Activated CD4-positive, alpha-beta T cell treated with anti-CD3 and anti-CD28 coated beads, Interleukin-10, Interleukin-2, amounts not matched to agents 100 ng/mL and 50 ng/mL, durations not matched to agents 16 hours and 8 hours (primary cell): ENCODE measurements around the gene GRID1.
A peak's percentile ranks its signal among the peaks of the same experiment; 100 is the strongest.
"Not testable (repeated sequence)": the region's sequence is repeated elsewhere in the genome, so short reads cannot be mapped to it uniquely, and the experiment has no call there.

Source experiments
- DNase-seq: peaks from one replicate; pipeline ENCODE4 v3.0.0-alpha.2; 2020

Gene GRID1

GRCh38 chr10:86123304-86123703 lies 243.3 kb downstream of the GRID1 start:
- no peak for DNase-seq

- DNase-seq, result no peak
These were observed 243.9 kb downstream of the GRID1 start for GRCh38 chr10:86122646-86123045.

- no peak for DNase-seq
These were observed 245.4 kb downstream of the GRID1 start for GRCh38 chr10:86121200-86121599.

- DNase-seq, result no peak
These were observed 249.5 kb downstream of the GRID1 start for GRCh38 chr10:86117051-86117450.

GRCh38 chr10:86113983-86114382 lies 252.6 kb downstream of the GRID1 start:
- DNase-seq, result no peak

- no peak for DNase-seq
These were observed 253.1 kb downstream of the GRID1 start for GRCh38 chr10:86113501-86113900.

- no peak for DNase-seq
These were observed 253.6 kb downstream of the GRID1 start for GRCh38 chr10:86113044-86113443.

- DNase-seq, result no peak
These were observed 254.6 kb downstream of the GRID1 start for GRCh38 chr10:86111902-86112545.

GRCh38 chr10:86110156-86110786 lies 256.3 kb downstream of the GRID1 start:
- no peak for DNase-seq

GRCh38 chr10:86109421-86109820 lies 257.2 kb downstream of the GRID1 start:
- DNase-seq, result no peak

- DNase-seq, result no peak
These were observed 257.9 kb downstream of the GRID1 start for GRCh38 chr10:86108696-86109095.

GRCh38 chr10:86107611-86108310 lies 258.8 kb downstream of the GRID1 start:
- not testable (repeated sequence) for DNase-seq

GRCh38 chr10:86107131-86107530 lies 259.5 kb downstream of the GRID1 start:
- no peak for DNase-seq

GRCh38 chr10:86106616-86107015 lies 260.0 kb downstream of the GRID1 start:
- no peak for DNase-seq

- no peak for DNase-seq
These were observed 261.0 kb downstream of the GRID1 start for GRCh38 chr10:86105640-86106039.

- DNase-seq, result no peak
These were observed 261.4 kb downstream of the GRID1 start for GRCh38 chr10:86105181-86105580.

- DNase-seq, result no peak
These were observed 261.9 kb downstream of the GRID1 start for GRCh38 chr10:86104611-86105145.

- no peak for DNase-seq
These were observed 262.4 kb downstream of the GRID1 start for GRCh38 chr10:86104156-86104555.

GRCh38 chr10:86103391-86104101 lies 263.0 kb downstream of the GRID1 start:
- DNase-seq, result no peak

- DNase-seq, result no peak
These were observed 264.1 kb downstream of the GRID1 start for GRCh38 chr10:86102451-86102850.

GRCh38 chr10:86102031-86102430 lies 264.6 kb downstream of the GRID1 start:
- DNase-seq, result no peak

GRCh38 chr10:86100581-86101061 lies 266.0 kb downstream of the GRID1 start:
- peak; percentile 50 for DNase-seq
